ENCODE measurements around the gene MLXIP. TPM values are rescaled to one million over a fixed set of nuclear protein-coding genes. Genes with fewer than 3 reads are reported as not detected.

MLXIP gene
- total and polyA plus RNA-seq, 2 donors (not counting 3 experiments of a cell fraction or from before 2014, with no cell fraction given), result 22.0 to 72.5 TPM

DNA sequence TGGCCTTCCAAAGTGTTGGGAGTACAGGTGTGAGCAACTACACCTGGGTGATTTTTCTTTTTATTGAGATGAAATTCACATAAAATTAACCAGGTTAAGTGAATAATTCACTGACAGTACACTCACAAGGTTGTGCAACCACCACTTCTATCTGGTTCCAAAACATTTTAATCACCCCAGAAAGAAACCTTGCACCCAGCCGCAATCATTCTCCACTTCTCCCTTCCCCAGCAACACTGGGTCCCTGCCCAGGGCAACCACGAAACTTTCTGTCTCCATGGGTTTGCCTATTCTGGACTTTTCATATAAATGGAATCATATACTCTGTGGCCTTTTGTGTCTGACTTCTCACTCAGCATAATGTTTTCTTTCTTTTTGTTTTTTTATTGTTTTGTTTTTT, 26.3 kb upstream of the MLXIP start:
- BruUV-seq (replicated peaks), result no TSS peak
- Histone ChIP-seq H3K4me2 (ENCODE audit: insufficient read depth, low read length) (no peak overlapping the region), H3K4me3 (replicated peaks in 1 of 3; ENCODE audit: insufficient read depth in 1 of 3, low read depth in 1 of 3, low read length in 3 of 3) (no peak overlapping the region), H3K27me3 (ENCODE audit: control insufficient read depth in 2 of 2, insufficient read depth in 2 of 2, low read length in 2 of 2) (no peaks in the 10 kb centered on the region), H3K27ac (ENCODE audit: insufficient read depth, low read depth, low read length) (no peak overlapping the region), H3K4me1 (ENCODE audit: control insufficient read depth, extremely low read depth, insufficient read depth, low read length) (no peaks in the 10 kb centered on the region), H3K9ac (replicated peaks; ENCODE audit: extremely low read depth, insufficient read depth, low read length) (no peak overlapping the region), H3K9me1 (replicated peaks; ENCODE audit: control insufficient read depth, extremely low read depth, insufficient read depth, low read length) (no peaks in the 10 kb centered on the region), H2AFZ (ENCODE audit: low read depth, low read length) (no peak overlapping the region), H3K9me3 (replicated peaks; ENCODE audit: control insufficient read depth, insufficient read depth, low read length) (no peaks in the 10 kb centered on the region), H3K79me2 (ENCODE audit: control insufficient read depth, insufficient read depth, low read length) (no peaks in the 10 kb centered on the region), H3K36me3 (ENCODE audit: control insufficient read depth in 2 of 2, extremely low read depth in 1 of 2, insufficient read depth in 2 of 2, low read length in 2 of 2) (peaks cover 0 to 2% of the 10 kb centered on the region in 2 experiments), H4K20me1 (replicated peaks; ENCODE audit: control insufficient read depth, extremely low read depth, insufficient read depth, low read length) (no peaks in the 10 kb centered on the region)
- dilution Hi-C loops (cut with MboI; ENCODE audit: extremely low pct_ligation_motif_present, low sequenced_read_pairs) (no loop called here), intact Hi-C loops (cut with micrococcal nuclease) (no loop called here)
- no peak for FAIRE-seq
- TF ChIP-seq JUN (IDR thresholded peaks at IDR 0.05; ENCODE audit: borderline replicate concordance, insufficient read depth, insufficient read length, low read depth), result no peak
- no peak for TF ChIP-seq POLR2A (IDR thresholded peaks at IDR 0.05; ENCODE audit: low read depth, low read length)
- TF ChIP-seq MYC (IDR thresholded peaks at IDR 0.05; ENCODE audit: low read depth, low read length), result no peak
- no peak for TF ChIP-seq POLR2AphosphoS5 (IDR thresholded peaks at IDR 0.05; ENCODE audit: insufficient read depth, low read depth, low read length)
- no peak for TF ChIP-seq FOS (IDR thresholded peaks at IDR 0.05; ENCODE audit: borderline replicate concordance, insufficient read depth, low read length)
- TF ChIP-seq, protein P1, sequence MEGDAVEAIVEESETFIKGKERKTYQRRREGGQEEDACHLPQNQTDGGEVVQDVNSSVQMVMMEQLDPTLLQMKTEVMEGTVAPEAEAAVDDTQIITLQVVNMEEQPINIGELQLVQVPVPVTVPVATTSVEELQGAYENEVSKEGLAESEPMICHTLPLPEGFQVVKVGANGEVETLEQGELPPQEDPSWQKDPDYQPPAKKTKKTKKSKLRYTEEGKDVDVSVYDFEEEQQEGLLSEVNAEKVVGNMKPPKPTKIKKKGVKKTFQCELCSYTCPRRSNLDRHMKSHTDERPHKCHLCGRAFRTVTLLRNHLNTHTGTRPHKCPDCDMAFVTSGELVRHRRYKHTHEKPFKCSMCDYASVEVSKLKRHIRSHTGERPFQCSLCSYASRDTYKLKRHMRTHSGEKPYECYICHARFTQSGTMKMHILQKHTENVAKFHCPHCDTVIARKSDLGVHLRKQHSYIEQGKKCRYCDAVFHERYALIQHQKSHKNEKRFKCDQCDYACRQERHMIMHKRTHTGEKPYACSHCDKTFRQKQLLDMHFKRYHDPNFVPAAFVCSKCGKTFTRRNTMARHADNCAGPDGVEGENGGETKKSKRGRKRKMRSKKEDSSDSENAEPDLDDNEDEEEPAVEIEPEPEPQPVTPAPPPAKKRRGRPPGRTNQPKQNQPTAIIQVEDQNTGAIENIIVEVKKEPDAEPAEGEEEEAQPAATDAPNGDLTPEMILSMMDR (IDR thresholded peaks at IDR 0.05; ENCODE audit: extremely low read depth in 1 of 2, insufficient read depth in 1 of 2, low read depth in 1 of 2, low read length in 2 of 2), result no peak
- no peak for TF ChIP-seq MAX (IDR thresholded peaks at IDR 0.05; ENCODE audit: insufficient read depth, insufficient read length)
- TF ChIP-seq GATA2 (IDR thresholded peaks at IDR 0.05; ENCODE audit: insufficient read depth, insufficient read length, low read depth, low read length), result no peak
- no peak for TF ChIP-seq EZH2 (IDR thresholded peaks at IDR 0.05; ENCODE audit: borderline replicate concordance, low read depth, low read length, severe bottlenecking)
- no peak for DNase-seq (ENCODE audit: low read depth, low spot score)
- ChIA-PET CTCF (interaction anchor here (0.7 to 2.6 kb wide), 4 partner anchors 70 to 139 kb away, joined by 3 to 11 read pairs (median 8); no protein-coding TSS in a partner anchor), POLR2A (no interaction called here)

Data from endothelial cell of umbilical vein (primary cell).